PC-3 (cell line): ENCODE measurements around the gene TMEM184B. TPM values are rescaled to one million over a fixed set of nuclear protein-coding genes. Genes with fewer than 3 reads are reported as not detected.

Experiments used
- ATAC-seq: fragments of 200-7000 bp; cut with Tn5 transposase; 2 replicates; pipeline ENCODE4 v1.9.1; 2020; ENCODE audit warnings: mild to moderate bottlenecking, moderate library complexity
- BruUV-seq: library from RNA; stranded (reverse); fragments of 400-500 nt; replicated peaks from 2 replicates; lab custom pipeline; 2021; lab: Mats Ljungman, UMichigan
- CTCF ChIA-PET: fragments of 300-600 bp; sonication (Branson Sonifier 250); formaldehyde crosslinking; loops from one replicate; lab custom pipeline; 2022; ENCODE audit warnings: antibody characterized with exemption; lab: Charles Lee
- POLR2A ChIA-PET: fragments of 300-600 bp; sonication (Branson Sonifier 250); formaldehyde crosslinking; loops from one replicate; lab custom pipeline; 2022; ENCODE audit warnings: antibody characterized with exemption; ENCODE audit not compliant: unreplicated experiment; lab: Charles Lee
- DNase-seq: peaks from one replicate; pipeline ENCODE4 v3.0.0-alpha.2; 2015
- H2AFZ ChIP-seq: fragments of 300-600 bp; sonication (generic); 2 replicates; pipeline ENCODE4 v1.6.0; 2016; ENCODE audit warnings: antibody characterized with exemption, low read length
- H3F3A ChIP-seq: fragments of 300-600 bp; sonication (generic); one replicate; pipeline ENCODE4 v1.6.0; 2017; ENCODE audit warnings: antibody characterized with exemption, low read length, control low read depth, mild to moderate bottlenecking; ENCODE audit not compliant: unreplicated experiment
- H3K27ac ChIP-seq: fragments of 300-600 bp; sonication (generic); 2 replicates; pipeline ENCODE4 v1.5.1; 2016; ENCODE audit warnings: mild to moderate bottlenecking, low read length
- H3K27me3 ChIP-seq: fragments of 300-600 bp; sonication (generic); 2 replicates; pipeline ENCODE4 v1.6.1; 2016; ENCODE audit warnings: low read length, mixed read lengths
- H3K36me3 ChIP-seq: fragments of 300-600 bp; sonication (generic); 2 replicates; pipeline ENCODE4 v1.6.1; 2016; ENCODE audit warnings: low read depth, mixed run types, low read length, mixed read lengths
- H3K4me1 ChIP-seq: fragments of 300-600 bp; sonication (generic); 2 replicates; pipeline ENCODE4 v1.5.1; 2016; ENCODE audit warnings: low read length; ENCODE audit not compliant: insufficient read depth
- H3K4me2 ChIP-seq: fragments of 300-600 bp; sonication (generic); 2 replicates; pipeline ENCODE4 v1.6.0; 2016; ENCODE audit warnings: low read length
- H3K4me3 ChIP-seq: fragments of 300-600 bp; sonication (generic); 2 replicates; pipeline ENCODE4 v1.5.1; 2016; ENCODE audit warnings: mild to moderate bottlenecking, low read length, mixed read lengths
- H3K79me2 ChIP-seq: fragments of 300-600 bp; sonication (generic); 2 replicates; pipeline ENCODE4 v1.6.1; 2017; ENCODE audit warnings: low read length, mixed read lengths
- H3K9ac ChIP-seq: fragments of 300-600 bp; sonication (generic); 2 replicates; pipeline ENCODE4 v1.6.0; 2016; ENCODE audit warnings: mild to moderate bottlenecking, low read length
- H3K9me2 ChIP-seq: fragments of 300-600 bp; sonication (generic); replicated peaks from 2 replicates; pipeline ENCODE4 v1.6.1; 2016; ENCODE audit warnings: mixed run types, low read length, mixed read lengths
- H3K9me3 ChIP-seq: fragments of 300-600 bp; sonication (generic); 2 replicates; pipeline ENCODE4 v1.6.1; 2016; ENCODE audit warnings: low read length, mixed read lengths
- H4K20me1 ChIP-seq: fragments of 300-600 bp; sonication (generic); 2 replicates; pipeline ENCODE4 v1.6.1; 2016; ENCODE audit warnings: low read length, mixed read lengths
- CTCF ChIP-seq: fragments of 300-600 bp; sonication (generic); conservative IDR thresholded peaks from 2 replicates; pipeline ENCODE4 v1.5.1; 2017; ENCODE audit warnings: antibody characterized with exemption, low read depth, mild to moderate bottlenecking, low read length
- EZH2 ChIP-seq: fragments of 300-600 bp; sonication (generic); IDR thresholded peaks from one replicate; pipeline ENCODE4 v1.6.1; 2017; ENCODE audit warnings: antibody characterized with exemption, mild to moderate bottlenecking, low read length; ENCODE audit not compliant: unreplicated experiment
- EZH2phosphoT487 ChIP-seq: fragments of 300-600 bp; sonication (generic); IDR thresholded peaks from 2 replicates; pipeline ENCODE4 v1.6.1; 2018; ENCODE audit warnings: mild to moderate bottlenecking, antibody characterized with exemption, low read length, borderline replicate concordance
- intact Hi-C: fragments of 100-400 bp; cut with micrococcal nuclease; formaldehyde crosslinking; loops from 2 replicates; pipeline ENCODE4 v1.9.0; 2023
- total RNA-seq: library from RNA; depleted of rRNA; stranded (reverse); fragments of >200 nt; gene quantifications from 2 replicates; pipeline ENCODE4 v1.2.3, GENCODE V29; 2014

TMEM184B gene
- total RNA-seq, 1 experiment from 2014 or later, result 37.5 TPM

- TF ChIP-seq CTCF (no peak), EZH2 (no peak), EZH2phosphoT487 (no peak)
- Histone ChIP-seq H3K27ac (no peak overlapping the region), H3K9me2 (no peaks in the 10 kb centered on the region), H3K4me1 (peaks cover 17% of the 10 kb centered on the region), H2AFZ (no peak overlapping the region), H3K9ac (peak overlapping the region; percentile 90), H4K20me1 (peaks cover 22% of the 10 kb centered on the region; the same call in 1 of the 2 replicates), H3K4me2 (peak overlapping the region; percentile 75), H3K9me3 (no peaks in the 10 kb centered on the region), H3F3A (no peaks in the 10 kb centered on the region), H3K27me3 (no peaks in the 10 kb centered on the region), H3K4me3 (peak overlapping the region; percentile 93), H3K79me2 (peaks cover 57% of the 10 kb centered on the region), H3K36me3 (no peaks in the 10 kb centered on the region)
- BruUV-seq, result TSS peak; percentile 45
- CTCF ChIA-PET, result no interaction called here
- POLR2A ChIA-PET, result no interaction called here
- peak; percentile 29 for DNase-seq
- intact Hi-C loops, result no loop called here
- ATAC-seq, result peak; percentile 26; the same call in 1 of the 2 replicates
These were observed 860 bp downstream of the TMEM184B start for GRCh38 chr22:38271927-38272372.

GRCh38 chr22:38271101-38271500 is 1.7 kb downstream of the TMEM184B start:
- Histone ChIP-seq H3F3A (no peaks in the 10 kb centered on the region), H3K27me3 (no peaks in the 10 kb centered on the region), H3K9me2 (no peaks in the 10 kb centered on the region), H3K4me3 (peak overlapping the region; percentile 93; the same call in 1 of the 2 replicates), H3K79me2 (peaks cover 65% of the 10 kb centered on the region), H3K9ac (no peak overlapping the region), H4K20me1 (peaks cover 22% of the 10 kb centered on the region; the same call in 1 of the 2 replicates), H3K36me3 (no peaks in the 10 kb centered on the region), H3K9me3 (no peaks in the 10 kb centered on the region), H2AFZ (no peak overlapping the region), H3K27ac (no peak overlapping the region), H3K4me2 (peak overlapping the region; percentile 75), H3K4me1 (peaks cover 17% of the 10 kb centered on the region)
- intact Hi-C loops, result no loop called here
- DNase-seq (no peak), ATAC-seq (no peak)
- ChIA-PET POLR2A (no interaction called here), CTCF (no interaction called here)
- no TSS peak for BruUV-seq
- TF ChIP-seq EZH2phosphoT487 (no peak), CTCF (no peak), EZH2 (no peak)

GRCh38 chr22:38270091-38270992 is 2.5 kb downstream of the TMEM184B start:
- Histone ChIP-seq H3F3A (no peaks in the 10 kb centered on the region), H4K20me1 (peaks cover 22% of the 10 kb centered on the region; the same call in 1 of the 2 replicates), H3K9me2 (no peaks in the 10 kb centered on the region), H2AFZ (no peak overlapping the region), H3K27ac (no peak overlapping the region), H3K9ac (no peak overlapping the region), H3K79me2 (peaks cover 73% of the 10 kb centered on the region), H3K4me3 (no peak overlapping the region; the same call in 1 of the 2 replicates), H3K9me3 (no peaks in the 10 kb centered on the region), H3K36me3 (no peaks in the 10 kb centered on the region), H3K27me3 (no peaks in the 10 kb centered on the region), H3K4me1 (peaks cover 17% of the 10 kb centered on the region), H3K4me2 (peak overlapping the region; percentile 75)
- intact Hi-C loops, result no loop called here
- POLR2A ChIA-PET, result no interaction called here
- CTCF ChIA-PET, result no interaction called here
- TF ChIP-seq EZH2phosphoT487 (no peak), EZH2 (no peak), CTCF (no peak)
- no TSS peak for BruUV-seq
- no peak for DNase-seq
- ATAC-seq, result no peak
